ENCODE results near the gene SLC66A1. TPM values are rescaled to one million over a fixed set of nuclear protein-coding genes. Genes with fewer than 3 reads are reported as not detected.

SLC66A1 gene
- total RNA-seq, 2 donors from 2014 or later: 5.7 to 8.9 TPM

- peaks cover 28% of the 10 kb centered on the region for H3K36me3 Mint-ChIP-seq (ENCODE audit: low read depth)
- H3K9me3 Mint-ChIP-seq: no peaks in the 10 kb centered on the region
- ATAC-seq (replicated peaks): no peak
- H3K4me3 Mint-ChIP-seq: no peak overlapping the region
- peak overlapping the region; percentile 64 for H3K27ac Mint-ChIP-seq
- H3K27me3 Mint-ChIP-seq: no peaks in the 10 kb centered on the region
- H3K4me1 Mint-ChIP-seq: peaks cover 12% of the 10 kb centered on the region
Measured at GRCh38 chr1:19365721-19366120, 53.6 kb downstream of the SLC66A1 start.

DNA sequence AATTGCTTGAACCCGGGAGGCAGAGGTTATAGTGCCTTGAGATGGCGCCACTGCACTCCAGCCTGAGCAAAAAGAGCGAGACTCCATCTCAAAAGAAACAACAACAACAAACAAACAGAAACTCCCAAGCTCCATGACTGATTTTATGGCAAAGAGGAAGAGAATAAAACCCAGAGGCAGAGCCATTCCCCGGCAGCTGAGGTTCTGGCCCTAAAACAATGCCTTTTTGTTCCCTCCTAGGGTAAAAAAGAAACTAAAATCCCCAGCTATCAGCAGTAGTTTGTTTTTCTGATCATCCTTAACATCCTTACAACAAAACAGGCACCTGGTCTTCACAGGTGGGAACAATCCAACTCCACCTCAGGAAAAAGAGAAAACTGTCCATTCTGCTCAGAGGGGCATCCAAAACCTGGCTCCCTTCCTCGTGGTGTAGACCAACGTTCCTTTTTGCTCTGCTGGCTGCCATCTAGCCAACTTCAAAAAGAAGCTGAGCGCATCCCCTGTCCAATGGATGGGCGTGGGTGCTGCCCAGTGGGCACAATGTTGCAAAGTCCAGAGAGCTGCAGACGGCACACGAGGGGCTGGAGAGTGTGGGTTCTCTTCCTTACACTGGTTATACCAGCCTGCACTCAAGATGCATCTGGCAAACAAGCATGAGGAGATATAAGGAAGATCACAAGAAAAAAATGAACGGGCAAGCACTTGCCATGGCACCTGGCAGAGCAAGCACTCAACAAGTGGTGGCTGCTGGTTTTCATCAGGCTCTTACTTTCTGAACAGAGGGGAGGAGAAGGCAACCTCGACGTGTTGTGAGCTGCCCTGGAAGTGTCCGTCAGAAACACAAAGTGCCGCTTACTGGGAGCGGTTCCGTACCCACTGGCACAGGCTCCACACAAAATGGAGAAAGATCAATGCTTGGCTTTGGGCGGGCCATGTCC, 54.7 kb downstream of the SLC66A1 start:
- no peaks in the 10 kb centered on the region for H3K9me3 Mint-ChIP-seq
- no peak overlapping the region for H3K4me3 Mint-ChIP-seq
- H3K36me3 Mint-ChIP-seq (ENCODE audit: low read depth): peaks cover 23% of the 10 kb centered on the region
- H3K27me3 Mint-ChIP-seq: no peaks in the 10 kb centered on the region
- peak overlapping the region; percentile 64 for H3K27ac Mint-ChIP-seq
- peaks cover 5% of the 10 kb centered on the region for H3K4me1 Mint-ChIP-seq
- no peak for ATAC-seq (replicated peaks)

GRCh38 chr1:19367584-19368041, 55.5 kb downstream of the SLC66A1 start:
- Mint-ChIP-seq H3K9me3 (no peaks in the 10 kb centered on the region), H3K4me1 (peaks cover 5% of the 10 kb centered on the region), H3K27ac (no peak overlapping the region), H3K4me3 (no peak overlapping the region), H3K27me3 (no peaks in the 10 kb centered on the region), H3K36me3 (ENCODE audit: low read depth) (peaks cover 29% of the 10 kb centered on the region)
- ATAC-seq (replicated peaks): no peak

DNA sequence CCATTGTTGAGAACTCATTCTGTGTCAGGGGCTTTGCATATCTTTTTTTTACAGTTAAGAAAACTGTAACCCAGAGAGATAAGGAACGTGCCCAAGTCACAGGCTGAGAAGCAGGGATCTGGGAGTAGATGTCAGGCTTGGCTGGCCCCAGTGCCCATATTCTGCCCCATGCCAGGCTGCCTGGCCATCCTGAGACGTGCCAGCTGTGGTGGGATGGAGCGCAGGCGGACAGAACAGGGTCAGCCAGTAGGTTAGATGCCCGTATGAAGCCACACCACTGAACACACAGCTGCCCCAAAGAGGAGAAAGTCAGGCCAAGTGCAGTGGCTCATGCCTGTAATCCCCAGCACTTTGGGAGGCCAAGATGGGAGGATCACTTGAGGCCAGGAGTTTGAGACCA, 55.9 kb downstream of the SLC66A1 start:
- Mint-ChIP-seq H3K4me3 (no peak overlapping the region), H3K9me3 (no peaks in the 10 kb centered on the region), H3K27ac (no peak overlapping the region), H3K36me3 (ENCODE audit: low read depth) (peaks cover 33% of the 10 kb centered on the region), H3K4me1 (peaks cover 5% of the 10 kb centered on the region), H3K27me3 (no peaks in the 10 kb centered on the region)
- no peak for ATAC-seq (replicated peaks)

DNA sequence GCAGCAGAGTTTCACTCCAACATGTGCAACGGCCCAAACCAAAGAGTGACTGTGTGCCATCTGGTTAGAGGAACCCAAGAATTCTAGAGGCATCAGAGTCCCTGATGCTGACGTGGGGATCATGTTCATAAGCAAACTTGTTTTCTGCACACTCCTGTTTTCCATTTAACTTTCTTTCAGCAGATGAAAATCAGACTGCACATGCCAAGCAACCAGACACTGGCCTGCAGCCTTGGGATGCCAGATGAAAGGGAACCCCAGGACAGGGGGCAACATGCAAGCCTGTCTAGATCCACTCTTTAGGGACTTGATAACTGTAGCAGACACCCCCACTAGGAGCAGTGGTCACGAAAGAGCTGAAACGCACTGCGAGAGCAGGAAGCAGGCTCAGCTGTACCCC, 56.8 kb downstream of the SLC66A1 start:
- Mint-ChIP-seq H3K9me3 (no peaks in the 10 kb centered on the region), H3K4me1 (peaks cover 5% of the 10 kb centered on the region), H3K36me3 (ENCODE audit: low read depth) (peaks cover 35% of the 10 kb centered on the region), H3K4me3 (no peak overlapping the region), H3K27ac (no peak overlapping the region), H3K27me3 (no peaks in the 10 kb centered on the region)
- no peak for ATAC-seq (replicated peaks)

DNA sequence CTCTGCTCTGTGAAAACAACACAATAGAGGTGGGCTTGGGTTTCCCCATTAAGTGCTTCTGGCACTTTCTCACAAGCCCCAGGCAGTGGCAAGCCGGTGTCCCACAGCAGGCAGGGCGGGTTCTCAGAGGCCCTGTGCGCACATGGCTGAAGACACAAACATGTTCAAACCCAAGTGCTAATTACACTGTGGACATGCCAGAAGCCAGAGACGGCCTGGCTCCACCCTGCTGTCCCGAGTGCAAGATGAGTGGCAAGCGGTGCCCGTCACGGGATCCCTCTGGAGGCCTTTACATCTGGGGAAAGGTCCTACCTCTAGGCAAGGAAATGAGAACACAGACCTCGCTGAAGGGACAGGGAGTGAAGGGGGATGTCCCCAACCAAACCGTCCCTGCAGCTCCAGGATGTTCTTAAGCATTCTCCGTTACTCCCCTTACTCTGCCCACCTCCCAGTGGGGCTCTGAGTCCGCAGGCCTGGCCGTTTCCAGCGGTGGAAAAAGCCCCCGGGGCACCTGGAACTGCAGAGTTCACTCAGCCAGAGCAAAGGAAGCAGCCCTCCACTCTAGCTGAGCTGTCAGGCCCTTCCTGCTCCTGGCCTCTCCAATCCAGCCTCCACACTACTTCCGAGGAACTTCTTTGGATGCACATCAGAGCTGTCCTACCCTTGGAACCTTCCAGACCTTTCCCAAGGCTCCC, 57.4 kb downstream of the SLC66A1 start:
- no peaks in the 10 kb centered on the region for H3K9me3 Mint-ChIP-seq
- peak overlapping the region; percentile 46 for H3K27ac Mint-ChIP-seq
- ATAC-seq (replicated peaks): no peak
- H3K4me3 Mint-ChIP-seq: no peak overlapping the region
- H3K4me1 Mint-ChIP-seq: peaks cover 2% of the 10 kb centered on the region
- H3K36me3 Mint-ChIP-seq (ENCODE audit: low read depth): peaks cover 37% of the 10 kb centered on the region
- H3K27me3 Mint-ChIP-seq: no peaks in the 10 kb centered on the region

GRCh38 chr1:19370453-19371170, 58.5 kb downstream of the SLC66A1 start:
- Mint-ChIP-seq H3K9me3 (no peaks in the 10 kb centered on the region), H3K27me3 (no peaks in the 10 kb centered on the region), H3K27ac (peak overlapping the region; percentile 64), H3K4me3 (no peak overlapping the region), H3K4me1 (peaks cover 2% of the 10 kb centered on the region), H3K36me3 (ENCODE audit: low read depth) (peaks cover 37% of the 10 kb centered on the region)
- ATAC-seq (replicated peaks): no peak

GRCh38 chr1:19371226-19372135, 59.4 kb downstream of the SLC66A1 start:
- H3K4me3 Mint-ChIP-seq: no peak overlapping the region
- no peak overlapping the region for H3K27ac Mint-ChIP-seq
- no peak for ATAC-seq (replicated peaks)
- H3K36me3 Mint-ChIP-seq (ENCODE audit: low read depth): peaks cover 34% of the 10 kb centered on the region
- H3K27me3 Mint-ChIP-seq: no peaks in the 10 kb centered on the region
- peaks cover 6% of the 10 kb centered on the region for H3K4me1 Mint-ChIP-seq
- H3K9me3 Mint-ChIP-seq: no peaks in the 10 kb centered on the region

DNA sequence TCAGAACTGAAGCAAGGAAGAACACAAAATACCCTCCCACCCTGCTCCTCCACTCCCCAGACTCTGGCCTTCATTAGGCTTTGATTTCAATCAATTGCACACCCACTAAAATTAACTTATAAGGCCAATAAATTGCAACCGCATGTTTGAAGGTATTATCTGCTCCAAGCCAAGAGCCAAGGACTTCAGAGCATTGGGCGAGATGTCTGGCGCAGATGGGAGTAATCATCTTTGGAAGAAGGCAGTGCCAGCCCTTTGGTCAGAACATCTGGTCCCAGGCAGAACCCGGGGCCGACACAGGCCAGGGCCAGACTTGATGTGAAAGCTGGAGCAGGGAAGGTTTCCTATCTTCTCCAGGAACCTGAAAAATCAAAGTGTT, 60.0 kb downstream of the SLC66A1 start:
- Mint-ChIP-seq H3K4me1 (peaks cover 10% of the 10 kb centered on the region), H3K36me3 (ENCODE audit: low read depth) (peaks cover 40% of the 10 kb centered on the region), H3K27me3 (no peaks in the 10 kb centered on the region), H3K4me3 (no peak overlapping the region), H3K27ac (peak overlapping the region; percentile 50), H3K9me3 (no peaks in the 10 kb centered on the region)
- no peak for ATAC-seq (replicated peaks)

GRCh38 chr1:19372602-19373001, 60.5 kb downstream of the SLC66A1 start:
- Mint-ChIP-seq H3K9me3 (no peaks in the 10 kb centered on the region), H3K27me3 (no peaks in the 10 kb centered on the region), H3K27ac (peak overlapping the region; percentile 50), H3K4me3 (no peak overlapping the region), H3K4me1 (peaks cover 11% of the 10 kb centered on the region), H3K36me3 (ENCODE audit: low read depth) (peaks cover 45% of the 10 kb centered on the region)
- ATAC-seq (replicated peaks): no peak

GRCh38 chr1:19373211-19374082, 61.3 kb downstream of the SLC66A1 start:
- H3K4me1 Mint-ChIP-seq: peaks cover 20% of the 10 kb centered on the region
- H3K27me3 Mint-ChIP-seq: no peaks in the 10 kb centered on the region
- no peak for ATAC-seq (replicated peaks)
- no peaks in the 10 kb centered on the region for H3K9me3 Mint-ChIP-seq
- H3K36me3 Mint-ChIP-seq (ENCODE audit: low read depth): peaks cover 54% of the 10 kb centered on the region
- H3K27ac Mint-ChIP-seq: peak overlapping the region; percentile 38
- H3K4me3 Mint-ChIP-seq: no peak overlapping the region

DNA sequence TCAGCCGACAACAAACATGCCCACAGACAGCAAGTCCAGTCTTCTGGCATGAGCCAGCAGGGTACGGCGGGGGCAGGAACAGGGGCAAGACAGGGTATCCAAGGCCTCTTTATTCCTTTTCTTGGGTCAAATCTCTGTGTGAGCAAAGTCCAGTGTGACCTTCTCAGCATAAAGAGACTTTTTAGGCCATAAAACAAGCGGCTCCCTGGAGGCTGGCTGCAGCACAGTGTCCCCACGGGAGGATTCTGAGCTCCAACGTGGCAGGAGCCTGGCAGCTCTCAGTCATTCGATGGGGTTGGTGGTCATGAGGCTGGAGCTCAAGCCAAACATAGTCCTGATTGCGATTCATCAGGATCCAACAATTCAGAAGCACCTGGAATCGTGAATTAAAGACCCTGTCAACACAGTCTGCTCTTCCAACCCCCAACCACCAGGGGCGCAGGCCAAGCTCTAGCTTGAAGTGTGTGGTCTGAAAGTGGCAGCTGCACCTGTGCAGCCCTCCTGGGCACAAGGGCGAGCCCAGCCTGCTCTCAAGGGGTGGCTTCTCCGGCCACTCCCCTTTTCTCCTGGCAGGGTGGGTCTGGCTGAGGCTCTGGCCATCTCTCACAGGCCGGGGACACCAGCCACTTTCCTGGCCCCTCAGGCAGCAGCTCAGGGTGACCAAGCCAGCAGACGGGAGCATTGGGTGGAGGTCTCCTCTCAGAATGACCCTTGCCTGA, 62.1 kb downstream of the SLC66A1 start:
- Mint-ChIP-seq H3K27ac (peak overlapping the region; percentile 43), H3K4me3 (no peak overlapping the region), H3K27me3 (no peaks in the 10 kb centered on the region), H3K36me3 (ENCODE audit: low read depth) (peaks cover 62% of the 10 kb centered on the region), H3K9me3 (no peaks in the 10 kb centered on the region), H3K4me1 (peaks cover 22% of the 10 kb centered on the region)
- no peak for ATAC-seq (replicated peaks)

Measured in activated T-helper 17 cell treated with anti-CD3 and anti-CD28 coated beads, Interleukin-2, amount 50 U/mL, for 72 hours (primary cell).